NCI-H1092 (cell line): ENCODE results near the gene SH3RF2.

Experiments used
- DNase-seq: peaks from one replicate; lab custom pipeline; 2025; lab: John Stamatoyannopoulos, UW

The SH3RF2 gene

GRCh38 chr5:145922059-145922458, 14.3 kb upstream of the SH3RF2 start:
- DNase-seq: no peak

GRCh38 chr5:145923405-145923804, 13.0 kb upstream of the SH3RF2 start:
- DNase-seq: no peak

GRCh38 chr5:145924849-145925248, 11.5 kb upstream of the SH3RF2 start:
- DNase-seq: no peak

- no peak for DNase-seq
Observed at GRCh38 chr5:145925353-145925752, 11.0 kb upstream of the SH3RF2 start.

- no peak for DNase-seq
Observed at GRCh38 chr5:145925803-145926202, 10.6 kb upstream of the SH3RF2 start.

- DNase-seq: no peak
Observed at GRCh38 chr5:145931718-145932117, 4.7 kb upstream of the SH3RF2 start.

- no peak for DNase-seq
Observed at GRCh38 chr5:145934276-145934675, 2.1 kb upstream of the SH3RF2 start.

- no peak for DNase-seq
Observed at GRCh38 chr5:145937432-145938250, 1.3 kb downstream of the SH3RF2 start.

GRCh38 chr5:145938776-145939539, 2.6 kb downstream of the SH3RF2 start:
- no peak for DNase-seq

- DNase-seq: no peak
Observed at GRCh38 chr5:145939540-145940065, 3.2 kb downstream of the SH3RF2 start.

GRCh38 chr5:145941096-145941447, 4.7 kb downstream of the SH3RF2 start:
- no peak for DNase-seq

- DNase-seq: no peak
Observed at GRCh38 chr5:145941448-145942130, 5.2 kb downstream of the SH3RF2 start.

- no peak for DNase-seq
Observed at GRCh38 chr5:145942201-145942600, 5.8 kb downstream of the SH3RF2 start.

- no peak for DNase-seq
Observed at GRCh38 chr5:145942749-145943148, 6.4 kb downstream of the SH3RF2 start.

GRCh38 chr5:145943674-145944121, 7.3 kb downstream of the SH3RF2 start:
- DNase-seq: no peak

GRCh38 chr5:145944328-145944727, 8.0 kb downstream of the SH3RF2 start:
- DNase-seq: no peak

- DNase-seq: no peak
Observed at GRCh38 chr5:145945620-145946111, 9.3 kb downstream of the SH3RF2 start.

- no peak for DNase-seq
Observed at GRCh38 chr5:145946112-145946861, 9.9 kb downstream of the SH3RF2 start.

- no peak for DNase-seq
Observed at GRCh38 chr5:145947581-145947980, 11.2 kb downstream of the SH3RF2 start.

- no peak for DNase-seq
Observed at GRCh38 chr5:145948047-145948446, 11.7 kb downstream of the SH3RF2 start.

- no peak for DNase-seq
Observed at GRCh38 chr5:145948921-145949320, 12.5 kb downstream of the SH3RF2 start.

- no peak for DNase-seq
Observed at GRCh38 chr5:145949474-145949873, 13.1 kb downstream of the SH3RF2 start.
